Measurements from ENCODE around the gene RAB39A.

GRCh38 chr11:107963091-107963490 is 34.8 kb downstream of the RAB39A start:
- TF ChIP-seq CTCF (IDR thresholded peaks at IDR 0.05) (no peak), POLR2A (IDR thresholded peaks at IDR 0.05) (no peak)
